Islet of Langerhans (tissue), 1 donor: Measurements from ENCODE around the gene ST6GAL1.

ENCODE experiments used
- FAIRE-seq: peaks from one replicate; lab custom pipeline; 2011; peaks lifted over from hg19 to GRCh38; lab: Jason Lieb, UNC

ST6GAL1 gene

GRCh38 chr3:187112934-187113793 is 182.8 kb downstream of the ST6GAL1 start:
- no peak for FAIRE-seq

GRCh38 chr3:187114511-187114910 is 184.2 kb downstream of the ST6GAL1 start:
- FAIRE-seq = no peak

- no peak for FAIRE-seq
Measured at GRCh38 chr3:187120326-187120725, 190.0 kb downstream of the ST6GAL1 start.

GRCh38 chr3:187122261-187122660 is 191.9 kb downstream of the ST6GAL1 start:
- no peak for FAIRE-seq

GRCh38 chr3:187125319-187126031 is 195.1 kb downstream of the ST6GAL1 start:
- FAIRE-seq = no peak
